Kidney (tissue), 14 donors: ENCODE measurements around the gene KCNAB2. TPM values are rescaled to one million over a fixed set of nuclear protein-coding genes. Genes with fewer than 3 reads are reported as not detected.

ENCODE experiments used
- DNase-seq, 5 donors: peaks; one replicate each; pipeline ENCODE4 v3.0.0-alpha.2; 2013 to 2020
- FAIRE-seq: peaks from 2 replicates; lab custom pipeline; 2012; peaks lifted over from hg19 to GRCh38; lab: Jason Lieb, UNC
- H3K27ac ChIP-seq, 2 donors: one replicate each; pipeline ENCODE4 v1.7.0; 2013; ENCODE audit warnings: low read depth in 2 of 2, low read length in 2 of 2, inconsistent platforms in 1 of 2
- H3K27me3 ChIP-seq: one replicate; pipeline ENCODE4 v1.7.1; 2013; ENCODE audit warnings: low read length, inconsistent platforms; ENCODE audit not compliant: control insufficient read depth, insufficient read depth
- H3K36me3 ChIP-seq, 3 donors: one replicate each; pipeline versions ENCODE4 v1.7.0 to v1.7.1; 2013; ENCODE audit warnings: low read length in 3 of 3, control low read depth in 1 of 3, inconsistent platforms in 1 of 3; ENCODE audit not compliant: insufficient read depth in 3 of 3, control insufficient read depth in 2 of 3
- H3K4me1 ChIP-seq, 3 donors: one replicate each; pipeline versions ENCODE4 v1.7.0 to v1.7.1; 2013; ENCODE audit warnings: low read length in 3 of 3, inconsistent platforms in 1 of 3, low read depth in 1 of 3; ENCODE audit not compliant: control insufficient read depth in 2 of 3, insufficient read depth in 2 of 3
- H3K4me3 ChIP-seq, 3 donors: one replicate each; pipeline versions ENCODE4 v1.7.0 to v1.8.1; 2013; ENCODE audit warnings: low read length in 3 of 3, control low read depth in 1 of 3, inconsistent platforms in 1 of 3
- H3K9ac ChIP-seq, 3 donors: one replicate each; pipeline versions ENCODE4 v1.7.0 to v1.7.1; 2013; ENCODE audit warnings: low read length in 3 of 3, control low read depth in 1 of 3, inconsistent platforms in 1 of 3
- H3K9me3 ChIP-seq, 3 donors: one replicate each; pipeline versions ENCODE4 v1.7.0 to v1.7.1; 2013; ENCODE audit warnings: low read length in 3 of 3, control low read depth in 1 of 3, inconsistent platforms in 1 of 3; ENCODE audit not compliant: control insufficient read depth in 2 of 3, insufficient read depth in 1 of 3
- intact Hi-C: fragments of 100-400 bp; cut with DNase I; formaldehyde crosslinking; loops from one replicate; pipeline ENCODE4 v1.11.1; 2022
- polyA plus RNA-seq: library from polyadenylated mRNA; stranded (reverse); fragments of 350-450 nt; fragmentation: Illumina TruSeq; extraction: RNeasy Lipid Tissue Mini Kit (QIAGEN cat#74804); gene quantifications from one replicate; pipeline ENCODE4 v1.2.3, GENCODE V29; 2014; ENCODE audit warnings: low read depth, low replicate concordance; ENCODE audit not compliant: insufficient read depth
- total RNA-seq: library from RNA; stranded (reverse); fragmentation: NEBNext Ultra II Directional; extraction: Animal tissue kit (Norgen Biotek cat#: 25700); gene quantifications from one replicate; pipeline ENCODE4 v1.2.1, GENCODE V29; 2021
- TF ChIP-seq, protein P1 (sequence below): IDR thresholded peaks from 3 replicates; pipeline ENCODE4 v1.5.1; 2012; ENCODE audit warnings: mild to moderate bottlenecking, moderate library complexity, borderline replicate concordance; ENCODE audit not compliant: insufficient read depth; ENCODE audit errors: extremely low read depth
- donor health status: control.
- donor health status: control.
- donor health status: control.
- donor health status: control.
- donor health status: control.
- donor health status: DM: yes; HTN: yes; CAD: no.
- donor health status: Normal renal cell carcinoma (clear cell type).

Gene KCNAB2
- total and polyA plus RNA-seq, 2 donors from 2014 or later: 19.6 to 28.1 TPM

DNA sequence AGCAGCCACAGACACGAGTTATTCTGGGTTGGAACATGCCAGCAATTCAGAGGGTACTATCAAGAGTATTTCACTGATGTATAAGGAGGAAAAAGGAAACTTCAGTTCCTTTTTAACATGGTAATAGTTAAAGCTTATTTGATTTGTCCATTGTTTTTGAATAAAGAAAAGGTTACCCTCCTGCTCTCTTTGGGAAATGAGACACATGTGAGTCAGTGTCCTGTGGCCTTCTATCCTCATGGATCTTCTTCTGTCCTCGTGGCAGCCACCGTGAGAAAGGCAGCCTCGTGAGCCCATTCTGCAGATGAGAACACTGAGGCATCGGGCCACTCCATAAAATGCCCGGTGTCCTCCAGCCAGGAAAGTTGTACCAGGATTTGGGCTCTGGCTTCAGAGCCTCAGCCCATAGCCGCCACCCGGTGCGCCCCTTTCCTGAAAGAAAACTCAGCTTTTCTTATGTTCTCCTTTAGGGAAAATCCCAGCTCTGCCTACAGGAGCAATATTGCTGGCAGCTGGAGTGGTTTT, 24.8 kb downstream of the KCNAB2 start:
- H3K36me3 ChIP-seq: no peaks in the 10 kb centered on the region
- H3K27me3 ChIP-seq: no peaks in the 10 kb centered on the region
- TF ChIP-seq, protein P1, sequence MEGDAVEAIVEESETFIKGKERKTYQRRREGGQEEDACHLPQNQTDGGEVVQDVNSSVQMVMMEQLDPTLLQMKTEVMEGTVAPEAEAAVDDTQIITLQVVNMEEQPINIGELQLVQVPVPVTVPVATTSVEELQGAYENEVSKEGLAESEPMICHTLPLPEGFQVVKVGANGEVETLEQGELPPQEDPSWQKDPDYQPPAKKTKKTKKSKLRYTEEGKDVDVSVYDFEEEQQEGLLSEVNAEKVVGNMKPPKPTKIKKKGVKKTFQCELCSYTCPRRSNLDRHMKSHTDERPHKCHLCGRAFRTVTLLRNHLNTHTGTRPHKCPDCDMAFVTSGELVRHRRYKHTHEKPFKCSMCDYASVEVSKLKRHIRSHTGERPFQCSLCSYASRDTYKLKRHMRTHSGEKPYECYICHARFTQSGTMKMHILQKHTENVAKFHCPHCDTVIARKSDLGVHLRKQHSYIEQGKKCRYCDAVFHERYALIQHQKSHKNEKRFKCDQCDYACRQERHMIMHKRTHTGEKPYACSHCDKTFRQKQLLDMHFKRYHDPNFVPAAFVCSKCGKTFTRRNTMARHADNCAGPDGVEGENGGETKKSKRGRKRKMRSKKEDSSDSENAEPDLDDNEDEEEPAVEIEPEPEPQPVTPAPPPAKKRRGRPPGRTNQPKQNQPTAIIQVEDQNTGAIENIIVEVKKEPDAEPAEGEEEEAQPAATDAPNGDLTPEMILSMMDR: no peak
- FAIRE-seq: no peak
- no peaks in the 10 kb centered on the region for H3K4me1 ChIP-seq
- H3K9ac ChIP-seq: no peak overlapping the region
- DNase-seq: no peak
- intact Hi-C loops: no loop called here
- H3K9me3 ChIP-seq: no peaks in the 10 kb centered on the region
- H3K4me3 ChIP-seq: no peak overlapping the region
- H3K27ac ChIP-seq: no peak overlapping the region

DNA sequence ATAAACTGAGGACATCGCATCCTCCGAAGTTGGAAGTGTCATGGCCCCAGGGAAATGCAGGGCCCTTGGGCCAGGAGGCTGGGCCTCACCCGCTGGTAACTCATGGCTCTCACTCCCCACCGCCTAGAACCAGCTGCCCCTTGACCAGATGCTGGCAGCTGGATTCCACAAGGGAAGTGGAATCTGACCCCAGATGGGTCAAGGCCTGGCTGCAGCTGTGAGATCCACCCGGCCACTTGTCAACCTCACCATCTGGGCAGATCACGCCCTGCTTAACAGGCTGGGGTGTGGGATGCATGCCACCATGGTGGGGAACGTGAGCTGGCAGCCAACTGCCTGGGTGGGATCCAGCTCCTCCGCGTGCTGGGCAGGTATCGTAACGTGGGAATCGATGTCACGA, 25.5 kb downstream of the KCNAB2 start:
- no peaks in the 10 kb centered on the region for H3K27me3 ChIP-seq
- TF ChIP-seq, protein P1: no peak
- no peak overlapping the region for H3K27ac ChIP-seq
- H3K4me1 ChIP-seq: no peaks in the 10 kb centered on the region
- DNase-seq: no peak
- H3K9ac ChIP-seq: no peak overlapping the region
- H3K9me3 ChIP-seq: no peaks in the 10 kb centered on the region
- no peak for FAIRE-seq
- no peaks in the 10 kb centered on the region for H3K36me3 ChIP-seq
- no peak overlapping the region for H3K4me3 ChIP-seq
- intact Hi-C loops: no loop called here

DNA sequence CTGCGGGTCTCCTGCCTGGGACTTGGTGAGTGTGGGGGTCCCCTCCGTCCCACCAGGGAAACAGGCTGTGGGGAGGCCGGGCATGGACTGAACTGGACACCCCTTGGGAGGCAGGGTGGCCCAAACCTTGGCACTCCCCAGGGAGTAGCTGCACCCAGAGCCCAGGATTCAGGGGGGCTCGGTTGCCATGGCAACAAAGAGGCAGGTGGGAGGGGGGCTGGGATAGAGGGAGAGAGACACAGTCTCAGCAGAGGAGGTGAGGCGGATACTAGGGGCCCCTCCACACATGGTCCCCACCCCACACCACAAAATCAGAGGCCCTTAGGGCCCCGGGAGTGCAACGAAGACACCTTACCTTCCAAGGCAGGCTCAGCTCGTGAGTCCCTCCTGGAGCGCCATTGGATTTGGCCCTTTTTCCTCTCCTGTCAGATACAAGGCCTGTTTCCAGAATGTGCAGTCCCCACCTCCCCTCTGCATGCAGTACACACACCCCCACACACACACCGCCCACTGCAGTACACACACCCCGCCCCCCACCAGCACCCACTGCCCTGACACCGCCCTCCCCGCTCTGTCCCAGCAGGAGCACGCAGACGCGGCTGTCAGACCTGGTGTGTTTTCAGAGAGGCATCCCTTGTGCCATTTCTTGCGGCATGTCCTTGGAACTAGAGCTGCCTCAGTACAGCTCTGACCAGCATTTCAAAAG, 27.2 kb downstream of the KCNAB2 start:
- H3K9ac ChIP-seq: no peak overlapping the region
- H3K4me3 ChIP-seq: no peak overlapping the region
- DNase-seq (no peak), FAIRE-seq (no peak)
- no peaks in the 10 kb centered on the region for H3K4me1 ChIP-seq
- no peaks in the 10 kb centered on the region for H3K27me3 ChIP-seq
- H3K36me3 ChIP-seq: no peaks in the 10 kb centered on the region
- TF ChIP-seq, protein P1: no peak
- no peaks in the 10 kb centered on the region for H3K9me3 ChIP-seq
- intact Hi-C loops: no loop called here
- no peak overlapping the region for H3K27ac ChIP-seq
